Measurements from ENCODE around the gene HOXD9. TPM values are rescaled to one million over a fixed set of nuclear protein-coding genes. Genes with fewer than 3 reads are reported as not detected.

The HOXD9 gene
- total RNA-seq, 1 experiment from 2014 or later: not detected

GRCh38 chr2:176075481-176075880, 47.0 kb upstream of the HOXD9 start:
- Mint-ChIP-seq H3K4me1 (peaks cover 15 to 36% of the 10 kb centered on the region in 2 experiments), H3K27ac (no peak overlapping the region), H3K27me3 (ENCODE audit: low read depth) (peaks cover 96% of the 10 kb centered on the region), H3K36me3 (ENCODE audit: insufficient read depth in 1 of 3, low read depth in 3 of 3) (peaks cover 0 to 4% (median 0%) of the 10 kb centered on the region in 3 experiments; a peak in 1 of 7 replicates), H3K9me3 (peaks cover 5 to 7% of the 10 kb centered on the region in 2 experiments; a peak in 4 of 5 replicates), H3K4me3 (no peak overlapping the region)
- no peak overlapping the region for H2BK20ac ChIP-seq (ENCODE audit: low read depth, low read length, poor library complexity, severe bottlenecking)
- H4K8ac ChIP-seq (replicated peaks; ENCODE audit: insufficient read length, low read depth, low read length): no peak overlapping the region
- H3K56ac ChIP-seq (ENCODE audit: insufficient read length, low read depth, low read length): no peak overlapping the region
- no peak overlapping the region for H3K9ac ChIP-seq (ENCODE audit: extremely low read depth, insufficient read length, low read length)
- no peaks in the 10 kb centered on the region for H3K79me1 ChIP-seq (ENCODE audit: insufficient read depth, low read depth, low read length, poor library complexity, severe bottlenecking)
- no CpG with 5 or more reads among the region's 15 CpGs for WGBS (ENCODE audit: extremely low coverage, insufficient read length, low lambda C conversion rate)
- H3K27ac ChIP-seq (ENCODE audit: insufficient read length, low read depth, low read length): no peak overlapping the region
- H3K23ac ChIP-seq (ENCODE audit: insufficient read length, low read depth, low read length): no peak overlapping the region
- H2AFZ ChIP-seq (ENCODE audit: low read length): no peak overlapping the region
- no peaks in the 10 kb centered on the region for H3K9me3 ChIP-seq (ENCODE audit: control insufficient read depth, low read depth, low read length)
- DNase-seq: peak; percentile 53
- H2BK12ac ChIP-seq (ENCODE audit: insufficient read length, low read depth, low read length): no peak overlapping the region
- TF ChIP-seq CTCF (conservative IDR thresholded peaks at IDR 0.05): no peak
- no peak overlapping the region for H3T11ph ChIP-seq (ENCODE audit: low read length)
- no peak overlapping the region for H3K4ac ChIP-seq (ENCODE audit: low read depth, low read length)
- H4K5ac ChIP-seq (ENCODE audit: insufficient read length, low read depth, low read length): no peak overlapping the region
- no peak overlapping the region for H3K18ac ChIP-seq (ENCODE audit: insufficient read length, low read depth, low read length)
- no peak overlapping the region for H2BK15ac ChIP-seq (ENCODE audit: low read depth, low read length)
- no peaks in the 10 kb centered on the region for H3K79me2 ChIP-seq (ENCODE audit: insufficient read depth, low read length)
- H3K23me2 ChIP-seq (ENCODE audit: insufficient read length, low read depth, low read length, poor library complexity, severe bottlenecking): peaks cover 7% of the 10 kb centered on the region
- no peaks in the 10 kb centered on the region for H4K20me1 ChIP-seq (ENCODE audit: control insufficient read depth, insufficient read depth, insufficient read length)
- peak overlapping the region; percentile 39 for H3K4me2 ChIP-seq (ENCODE audit: insufficient read depth, insufficient read length, low read length)
- H4K91ac ChIP-seq (ENCODE audit: insufficient read length, low read depth, low read length): no peak overlapping the region
- H2BK120ac ChIP-seq (ENCODE audit: low read depth, low read length, poor library complexity, severe bottlenecking): no peak overlapping the region
- H2AK5ac ChIP-seq (ENCODE audit: insufficient read length, low read length): no peak overlapping the region
- H2BK5ac ChIP-seq (ENCODE audit: insufficient read length, low read length): no peak overlapping the region
- H3K27me3 ChIP-seq (ENCODE audit: insufficient read depth, low read length): peaks cover 87% of the 10 kb centered on the region
- no peak overlapping the region for H3K14ac ChIP-seq (ENCODE audit: insufficient read depth, low read length)
- H3K4me1 ChIP-seq (ENCODE audit: insufficient read depth, low read length): no peaks in the 10 kb centered on the region

All from H9 (cell line).